Activated CD4-positive, alpha-beta T cell treated with anti-CD3 and anti-CD28 coated beads for 4 hours (primary cell): ENCODE data around the gene PKP2.
A peak's percentile ranks its signal among the peaks of the same experiment; 100 is the strongest.

Source experiments
- DNase-seq, 2 donors: peaks; one replicate each; pipeline ENCODE4 v3.0.0-alpha.2; 2020

PKP2 gene

DNA sequence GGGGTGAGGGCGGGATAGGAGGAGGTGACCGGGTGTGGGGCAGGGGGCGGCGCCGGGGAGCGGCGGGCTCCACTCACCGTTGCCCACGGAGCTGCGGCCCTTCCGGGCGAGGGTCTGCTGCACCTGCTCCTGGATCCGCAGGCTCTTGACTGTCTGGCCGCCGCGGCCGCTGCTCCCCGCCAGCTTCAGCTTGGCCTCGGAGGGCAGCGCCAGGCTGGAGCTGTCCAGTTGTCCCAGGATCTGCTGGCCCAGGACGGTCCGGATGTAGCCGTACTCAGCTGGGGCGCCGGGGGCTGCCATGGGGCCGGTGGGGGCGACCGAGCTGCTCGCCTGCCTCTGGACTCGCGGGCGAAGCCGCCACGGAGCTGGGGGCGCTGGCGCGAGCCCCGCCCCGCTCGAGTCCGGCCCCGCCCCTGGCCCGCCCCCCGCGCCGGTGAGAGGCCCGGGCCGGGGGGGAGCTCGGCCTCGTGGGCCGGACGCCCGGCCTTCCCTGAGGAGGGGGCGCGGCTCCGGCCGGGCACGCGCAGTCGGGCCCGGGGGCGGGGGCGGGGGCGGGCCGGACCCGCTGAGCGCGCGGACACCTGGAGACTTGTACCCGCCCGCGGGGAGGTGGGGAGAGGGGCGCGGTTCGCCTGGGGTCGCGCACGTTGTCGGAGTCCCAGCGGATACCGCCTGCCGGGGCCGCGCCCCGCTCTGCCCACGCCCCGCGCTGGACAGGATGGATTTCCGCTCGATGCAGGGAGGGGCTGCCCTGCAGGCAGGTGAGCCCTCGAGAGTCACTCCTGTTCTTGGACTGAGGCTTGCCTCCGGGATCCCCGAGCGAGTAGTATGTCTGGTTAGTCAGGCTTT is at the start of gene PKP2:
Gene PKP2, minus strand, starts transcription at position 346 of the 849 bp plus-strand sequence. Its CDS starts 46 bp downstream, at position 300.
- peak in 1 of 2 donors; percentile 1 for DNase-seq

- no peak for DNase-seq
These were observed 47.6 kb upstream of the PKP2 start for GRCh38 chr12:32944195-32944594.

DNA sequence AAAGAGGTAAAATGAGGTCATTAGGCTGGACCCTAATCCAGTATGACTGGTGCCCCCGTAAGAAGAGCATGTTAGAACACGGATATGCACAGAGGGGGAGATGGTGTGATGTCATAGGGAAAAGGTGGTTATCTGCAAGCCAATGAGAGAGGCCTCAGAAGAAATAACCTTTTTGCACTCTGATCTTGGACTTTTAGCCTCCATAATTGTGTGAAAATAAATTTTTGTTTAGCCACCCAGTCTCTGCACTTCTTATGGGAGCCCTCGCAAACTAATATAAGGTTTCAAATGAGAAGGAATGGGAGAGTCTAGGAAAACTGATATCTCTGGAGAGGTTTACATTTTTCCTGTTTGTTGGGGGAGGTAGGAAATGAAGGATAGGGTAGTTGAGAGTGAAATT is 43.2 kb upstream of the PKP2 start:
- no peak for DNase-seq

GRCh38 chr12:32926963-32927362 is 30.4 kb upstream of the PKP2 start:
- DNase-seq = no peak

GRCh38 chr12:32926356-32926755 is 29.8 kb upstream of the PKP2 start:
- no peak for DNase-seq

- no peak for DNase-seq
These were observed 26.1 kb upstream of the PKP2 start for GRCh38 chr12:32922546-32923297.

- DNase-seq = no peak
These were observed 24.8 kb upstream of the PKP2 start for GRCh38 chr12:32921397-32921796.

DNA sequence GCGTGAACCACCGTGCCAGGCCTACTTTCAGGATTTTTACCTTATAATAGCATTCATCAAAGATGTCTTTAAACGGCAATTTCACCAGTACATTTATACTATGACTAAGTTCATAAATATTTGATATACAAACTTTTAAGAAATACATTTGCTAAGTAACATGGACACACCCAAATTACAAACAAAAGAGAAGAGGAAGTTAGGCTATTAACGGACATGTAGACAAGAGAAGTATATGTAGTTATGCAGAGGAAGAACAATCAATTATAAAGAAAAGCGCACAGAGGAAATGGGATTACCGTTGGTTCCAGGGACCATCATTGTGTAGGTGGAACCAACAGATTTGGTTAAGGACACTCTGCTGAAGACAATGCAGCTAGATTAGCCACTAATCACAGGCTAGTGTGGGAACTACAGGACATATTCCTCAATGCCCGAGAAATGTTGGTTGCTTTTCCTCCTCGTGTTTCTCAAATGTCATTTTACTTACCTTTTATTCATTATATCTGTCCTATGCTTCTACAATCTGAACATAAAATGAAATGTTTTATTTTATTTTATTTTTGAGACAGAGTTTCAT is 24.0 kb upstream of the PKP2 start:
- no peak for DNase-seq

- no peak for DNase-seq
These were observed 22.6 kb upstream of the PKP2 start for GRCh38 chr12:32918890-32919801.

DNA sequence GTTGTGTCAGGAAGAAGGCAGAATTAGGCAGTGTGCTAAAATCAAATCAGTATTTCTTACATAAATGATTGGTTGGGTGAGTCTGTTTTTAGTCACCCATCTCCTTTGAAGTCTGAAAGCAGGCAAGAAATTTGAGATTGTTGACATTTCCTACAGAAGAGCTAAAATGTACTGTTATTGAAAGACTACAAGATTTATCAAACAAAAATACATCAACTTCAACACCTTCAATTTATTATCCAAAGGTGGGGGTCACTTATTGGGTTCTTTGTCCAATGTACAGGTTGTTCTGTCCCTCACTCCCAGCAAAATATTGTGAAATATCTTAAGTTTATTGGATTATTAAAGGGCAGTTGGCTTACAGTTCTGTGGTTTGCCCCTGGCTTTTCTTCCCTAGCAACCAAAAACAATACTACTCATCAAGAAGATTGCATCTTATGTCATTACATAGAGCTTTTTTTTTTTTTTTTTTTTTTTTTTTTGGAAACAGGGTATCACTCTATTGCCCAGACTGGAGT is 20.6 kb upstream of the PKP2 start:
- DNase-seq = no peak

DNA sequence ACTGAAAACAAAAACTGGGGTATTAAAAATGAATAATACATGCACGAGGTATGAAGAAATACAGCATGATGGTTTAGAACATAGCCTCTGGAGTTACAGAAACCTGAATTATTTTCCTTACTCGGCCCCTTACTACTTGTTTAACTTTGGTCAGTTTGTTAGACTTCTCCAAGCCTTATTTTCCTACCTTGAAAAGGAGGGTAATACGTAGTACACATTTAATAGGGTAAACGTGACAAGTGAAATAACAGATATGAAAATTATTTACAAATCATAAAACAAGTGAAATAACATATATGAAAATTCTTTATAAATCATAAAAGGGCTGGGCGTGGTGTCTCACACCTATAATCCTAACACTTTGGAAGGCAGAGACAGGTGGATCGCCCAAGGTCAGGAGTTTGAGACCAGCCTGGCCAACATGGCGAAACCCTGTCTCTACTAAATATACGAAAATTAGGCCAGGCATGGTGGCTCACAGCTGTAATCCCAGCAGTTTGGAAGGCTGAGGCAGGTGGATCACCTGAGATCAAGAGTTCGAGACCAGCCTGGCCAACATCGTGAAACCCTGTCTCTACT is 11.4 kb upstream of the PKP2 start:
- DNase-seq = no peak

GRCh38 chr12:32907166-32907565 is 10.6 kb upstream of the PKP2 start:
- no peak for DNase-seq

DNA sequence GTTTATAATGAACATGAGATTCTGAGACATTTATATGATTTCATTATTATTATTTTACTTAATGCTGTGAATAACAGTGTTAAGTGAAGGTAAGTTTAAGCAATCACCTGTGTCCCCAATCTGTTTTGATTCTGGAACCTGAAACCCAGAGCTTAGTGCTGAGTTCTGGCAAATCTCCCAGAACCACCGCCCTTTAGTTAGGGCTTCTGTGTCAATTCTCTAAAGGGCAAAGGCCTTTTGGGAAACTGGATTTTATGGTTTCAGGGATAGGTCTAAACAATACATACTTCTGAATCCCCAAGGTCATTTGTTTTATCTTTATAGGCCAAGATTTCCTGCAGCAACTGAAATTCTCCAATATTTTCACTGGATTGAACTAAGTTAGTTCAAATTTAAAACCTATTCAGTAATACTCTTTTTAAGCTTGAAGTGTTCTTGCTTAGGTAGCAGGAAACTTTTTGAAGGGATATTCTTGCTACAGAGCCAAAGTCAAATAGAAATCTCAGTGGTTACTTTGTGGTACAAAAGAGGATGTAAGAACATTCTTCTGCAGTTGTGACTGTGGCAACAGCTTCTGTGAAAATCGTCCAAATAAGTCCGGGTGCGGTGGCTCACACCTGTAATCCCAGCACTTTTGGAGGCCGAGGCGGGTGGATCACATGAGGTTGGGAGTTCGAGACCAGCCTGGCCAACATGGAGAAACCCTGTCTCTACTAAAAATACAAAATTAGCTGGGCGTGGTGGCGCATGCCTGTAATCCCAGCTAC is 10.0 kb upstream of the PKP2 start:
- DNase-seq = no peak

GRCh38 chr12:32903763-32904162 is 7.2 kb upstream of the PKP2 start:
- no peak for DNase-seq

- no peak for DNase-seq
These were observed 6.7 kb upstream of the PKP2 start for GRCh38 chr12:32903318-32903717.

DNA sequence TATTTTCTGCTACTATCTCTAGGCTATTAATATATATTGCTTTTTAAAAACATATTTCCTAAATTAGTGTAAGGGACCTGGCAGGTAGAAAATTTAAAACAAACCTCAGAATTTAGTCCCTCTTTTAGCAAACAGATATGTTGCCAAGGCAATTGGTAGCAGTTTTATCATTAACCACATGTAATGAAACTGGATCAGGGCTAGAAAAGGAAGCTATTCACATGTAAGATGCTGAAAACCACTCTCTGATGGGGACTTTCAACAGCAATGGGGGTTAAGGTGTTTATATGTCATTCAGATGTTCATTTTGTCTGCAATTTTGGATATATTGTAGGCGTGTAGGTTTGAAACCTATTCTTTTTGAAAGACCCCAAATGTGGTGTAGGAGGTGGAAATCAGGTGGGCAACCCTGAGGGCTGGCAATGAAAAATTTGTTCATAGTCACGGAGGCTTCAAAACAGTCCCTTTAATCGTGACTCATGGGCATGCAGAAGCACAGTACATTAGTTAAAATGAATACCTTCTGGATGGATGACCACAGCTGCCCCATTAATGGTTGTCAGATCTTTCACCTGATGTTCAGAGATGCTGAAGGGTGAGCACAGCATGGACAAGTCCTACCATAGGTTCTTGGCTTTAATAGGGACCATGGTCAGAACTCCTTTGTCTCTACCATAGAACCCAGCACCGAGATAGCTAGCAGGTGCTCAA is 5.9 kb upstream of the PKP2 start:
- no peak for DNase-seq

DNA sequence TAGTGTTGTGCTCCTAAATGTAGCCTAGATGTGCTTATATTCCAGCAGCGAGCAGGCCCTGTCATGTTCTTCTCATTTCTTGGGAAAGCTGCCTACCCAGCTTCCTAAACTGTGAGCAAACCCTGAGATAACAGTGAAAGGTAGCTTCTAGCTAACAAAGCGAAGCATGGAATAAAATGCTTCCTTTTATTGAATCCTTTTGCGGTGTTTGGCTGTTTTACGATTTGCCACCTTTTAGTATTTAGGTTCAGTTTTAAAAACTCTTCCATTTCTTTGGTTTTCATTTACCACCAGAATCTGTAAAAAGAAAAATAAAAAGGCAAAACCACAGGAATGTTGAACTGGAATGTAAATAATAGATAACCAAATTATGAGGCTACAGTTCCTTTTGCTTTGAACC is 5.0 kb upstream of the PKP2 start:
- no peak for DNase-seq

DNA sequence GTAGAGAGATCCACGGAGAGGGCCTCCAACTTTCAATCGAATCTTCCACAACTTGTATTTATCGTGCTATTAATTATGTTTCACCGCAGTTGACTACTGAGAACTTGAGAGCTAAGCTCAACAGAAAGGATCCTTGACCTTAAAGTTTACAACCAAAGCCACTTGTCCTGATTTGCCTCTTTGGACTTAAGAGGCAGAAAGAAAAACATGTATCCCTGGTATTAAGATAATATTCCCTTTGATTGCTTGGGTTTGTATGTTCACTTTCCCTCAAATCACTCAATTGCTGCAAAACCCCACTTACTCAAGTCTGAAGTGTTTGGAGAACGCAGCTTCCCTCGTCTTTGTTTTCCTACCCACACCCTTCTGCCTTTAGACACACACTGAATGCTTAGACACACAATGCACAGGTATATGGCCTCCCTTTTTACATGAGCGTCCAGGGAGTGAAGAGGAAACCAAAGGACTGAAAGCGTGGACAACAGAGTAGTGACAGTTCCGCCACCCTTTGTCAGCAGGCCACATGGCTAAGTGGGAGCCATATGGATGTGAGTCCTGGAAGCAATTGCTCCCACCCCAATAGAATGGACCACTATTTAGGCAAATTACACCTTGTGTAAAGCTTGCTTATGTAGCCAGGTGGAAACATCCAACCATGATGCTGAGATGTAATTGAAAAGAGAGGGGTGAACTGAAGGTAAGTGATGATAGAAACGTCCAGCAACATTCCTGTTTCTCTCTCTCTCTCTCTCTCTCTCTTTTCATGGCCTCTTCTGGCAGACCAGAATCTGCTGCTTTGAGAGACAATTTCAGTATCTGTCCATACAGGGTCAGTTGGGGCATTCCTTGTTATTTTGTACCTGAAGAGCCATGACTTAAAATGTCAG is 1.4 kb upstream of the PKP2 start:
- DNase-seq = no peak

GRCh38 chr12:32897281-32897610 is 669 bp upstream of the PKP2 start:
- DNase-seq = no peak
